Nephron progenitor cell (in vitro differentiated cells): ENCODE data around the gene TAP2.

Experiments used
- DNase-seq: peaks from one replicate; pipeline ENCODE4 v3.0.0; 2021
- H3K27ac Mint-ChIP-seq: 2 replicates; pipeline ENCODE4 v1.8.0; 2021; ENCODE audit warnings: mild to moderate bottlenecking, moderate library complexity, mixed read lengths
- H3K27me3 Mint-ChIP-seq: 2 replicates; pipeline ENCODE4 v1.8.0; 2021; ENCODE audit warnings: mild to moderate bottlenecking, low read depth, mixed read lengths; ENCODE audit not compliant: poor library complexity
- H3K36me3 Mint-ChIP-seq: 2 replicates; pipeline ENCODE4 v1.8.0; 2021; ENCODE audit warnings: low read depth, mixed read lengths
- H3K4me1 Mint-ChIP-seq: 2 replicates; pipeline ENCODE4 v1.8.0; 2021; ENCODE audit warnings: mixed read lengths
- H3K4me3 Mint-ChIP-seq: 2 replicates; pipeline ENCODE4 v1.8.0; 2021; ENCODE audit warnings: mild to moderate bottlenecking, moderate library complexity, mixed read lengths
- H3K9me3 Mint-ChIP-seq: 2 replicates; pipeline ENCODE4 v1.8.0; 2021; ENCODE audit warnings: mild to moderate bottlenecking, moderate library complexity, mixed read lengths
- CTCF ChIP-seq: fragments of 200-600 bp; sonication (generic); IDR thresholded peaks from 2 replicates; pipeline ENCODE4 v1.5.0; 2021; ENCODE audit warnings: antibody characterized with exemption

TAP2 gene

GRCh38 chr6:32867022-32867477, 28.5 kb upstream of the TAP2 start:
- Mint-ChIP-seq H3K36me3 (no peaks in the 10 kb centered on the region), H3K4me3 (no peak overlapping the region), H3K27me3 (peaks cover 88% of the 10 kb centered on the region), H3K9me3 (no peaks in the 10 kb centered on the region), H3K4me1 (no peaks in the 10 kb centered on the region), H3K27ac (no peak overlapping the region)
- DNase-seq, result no peak
- TF ChIP-seq CTCF, result no peak

GRCh38 chr6:32865724-32866443, 27.3 kb upstream of the TAP2 start:
- no peak for TF ChIP-seq CTCF
- Mint-ChIP-seq H3K9me3 (no peaks in the 10 kb centered on the region), H3K4me1 (no peaks in the 10 kb centered on the region), H3K4me3 (no peak overlapping the region), H3K27me3 (peaks cover 86% of the 10 kb centered on the region), H3K27ac (no peak overlapping the region), H3K36me3 (no peaks in the 10 kb centered on the region)
- DNase-seq, result no peak

- no peak for DNase-seq
- H3K36me3 Mint-ChIP-seq, result no peaks in the 10 kb centered on the region
- no peak overlapping the region for H3K27ac Mint-ChIP-seq
- TF ChIP-seq CTCF, result no peak
- no peaks in the 10 kb centered on the region for H3K4me1 Mint-ChIP-seq
- H3K27me3 Mint-ChIP-seq, result peaks cover 90% of the 10 kb centered on the region
- no peaks in the 10 kb centered on the region for H3K9me3 Mint-ChIP-seq
- no peak overlapping the region for H3K4me3 Mint-ChIP-seq
Measured at GRCh38 chr6:32862725-32863124, 24.2 kb upstream of the TAP2 start.

- peaks cover 90% of the 10 kb centered on the region for H3K27me3 Mint-ChIP-seq
- no peak overlapping the region for H3K4me3 Mint-ChIP-seq
- TF ChIP-seq CTCF, result no peak
- no peaks in the 10 kb centered on the region for H3K36me3 Mint-ChIP-seq
- DNase-seq, result no peak
- H3K9me3 Mint-ChIP-seq, result no peaks in the 10 kb centered on the region
- H3K27ac Mint-ChIP-seq, result no peak overlapping the region
- no peaks in the 10 kb centered on the region for H3K4me1 Mint-ChIP-seq
Measured at GRCh38 chr6:32860674-32861073, 22.1 kb upstream of the TAP2 start.

GRCh38 chr6:32858194-32858593, 19.7 kb upstream of the TAP2 start:
- DNase-seq, result no peak
- no peak for TF ChIP-seq CTCF
- no peaks in the 10 kb centered on the region for H3K9me3 Mint-ChIP-seq
- H3K27me3 Mint-ChIP-seq, result peaks cover 93% of the 10 kb centered on the region
- H3K4me3 Mint-ChIP-seq, result no peak overlapping the region
- no peaks in the 10 kb centered on the region for H3K36me3 Mint-ChIP-seq
- H3K27ac Mint-ChIP-seq, result no peak overlapping the region
- peaks cover 10% of the 10 kb centered on the region for H3K4me1 Mint-ChIP-seq

GRCh38 chr6:32857156-32857891, 18.8 kb upstream of the TAP2 start:
- Mint-ChIP-seq H3K9me3 (no peaks in the 10 kb centered on the region), H3K27ac (no peak overlapping the region), H3K36me3 (no peaks in the 10 kb centered on the region), H3K4me3 (no peak overlapping the region), H3K4me1 (peaks cover 17% of the 10 kb centered on the region), H3K27me3 (peaks cover 96% of the 10 kb centered on the region)
- no peak for DNase-seq
- no peak for TF ChIP-seq CTCF
